Uterus (tissue), 2 donors: Measurements from ENCODE around the gene DAPK2.

Experiments used
- POLR2A ChIP-seq, 2 donors: fragments of 450-650 bp; IDR thresholded peaks; one replicate each; pipeline ENCODE4 v1.6.1; 2016; ENCODE audit warnings: antibody characterized with exemption in 2 of 2, mild to moderate bottlenecking in 1 of 2, moderate library complexity in 1 of 2
- TF ChIP-seq, protein P1 (sequence below), 4 experiments: fragments of 200-600 bp in 2 of 4; fragments of 450-650 bp in 2 of 4; sonication (generic) in 2 of 4; IDR thresholded peaks; one replicate each; pipeline ENCODE4 v1.5.1; 2016 to 2019; ENCODE audit warnings: antibody characterized with exemption in 4 of 4, mild to moderate bottlenecking in 2 of 4, moderate library complexity in 1 of 4

DNA sequence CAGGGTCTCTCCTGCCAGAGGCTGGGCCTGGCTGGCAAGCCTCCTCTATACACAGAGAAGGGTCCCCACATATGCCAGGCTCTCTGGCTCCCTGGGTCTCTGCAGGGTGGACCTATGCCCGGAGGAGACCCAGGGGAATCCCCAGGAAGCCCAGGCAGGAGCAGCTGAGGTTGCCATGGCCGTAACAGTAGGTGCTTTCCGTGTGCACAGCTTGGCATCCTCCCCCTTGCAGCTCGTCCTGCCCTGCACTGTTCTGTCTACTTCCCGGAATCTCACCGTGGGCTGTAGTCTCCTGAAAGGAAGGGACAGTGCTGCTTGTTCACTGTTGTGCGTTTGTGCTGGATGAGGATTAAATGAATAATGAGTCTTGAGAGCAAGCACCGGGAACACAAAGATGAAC lies 47.8 kb downstream of the DAPK2 start:
- TF ChIP-seq POLR2A (IDR thresholded peaks at IDR 0.05) = no peak
- TF ChIP-seq, protein P1, sequence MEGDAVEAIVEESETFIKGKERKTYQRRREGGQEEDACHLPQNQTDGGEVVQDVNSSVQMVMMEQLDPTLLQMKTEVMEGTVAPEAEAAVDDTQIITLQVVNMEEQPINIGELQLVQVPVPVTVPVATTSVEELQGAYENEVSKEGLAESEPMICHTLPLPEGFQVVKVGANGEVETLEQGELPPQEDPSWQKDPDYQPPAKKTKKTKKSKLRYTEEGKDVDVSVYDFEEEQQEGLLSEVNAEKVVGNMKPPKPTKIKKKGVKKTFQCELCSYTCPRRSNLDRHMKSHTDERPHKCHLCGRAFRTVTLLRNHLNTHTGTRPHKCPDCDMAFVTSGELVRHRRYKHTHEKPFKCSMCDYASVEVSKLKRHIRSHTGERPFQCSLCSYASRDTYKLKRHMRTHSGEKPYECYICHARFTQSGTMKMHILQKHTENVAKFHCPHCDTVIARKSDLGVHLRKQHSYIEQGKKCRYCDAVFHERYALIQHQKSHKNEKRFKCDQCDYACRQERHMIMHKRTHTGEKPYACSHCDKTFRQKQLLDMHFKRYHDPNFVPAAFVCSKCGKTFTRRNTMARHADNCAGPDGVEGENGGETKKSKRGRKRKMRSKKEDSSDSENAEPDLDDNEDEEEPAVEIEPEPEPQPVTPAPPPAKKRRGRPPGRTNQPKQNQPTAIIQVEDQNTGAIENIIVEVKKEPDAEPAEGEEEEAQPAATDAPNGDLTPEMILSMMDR (IDR thresholded peaks at IDR 0.05) = no peak
